Glutamatergic neuron (in vitro differentiated cells): Measurements from ENCODE around the gene IRAK1. TPM values are rescaled to one million over a fixed set of nuclear protein-coding genes. Genes with fewer than 3 reads are reported as not detected.

Experiments used
- DNase-seq: peaks from one replicate; pipeline ENCODE4 v3.0.0; 2022
- H3K27ac Mint-ChIP-seq: one replicate; pipeline ENCODE4 v1.8.0; 2020; ENCODE audit warnings: mild to moderate bottlenecking, mixed read lengths, inconsistent platforms; ENCODE audit not compliant: unreplicated experiment
- H3K27me3 Mint-ChIP-seq: one replicate; pipeline ENCODE4 v1.8.0; 2020; ENCODE audit warnings: mild to moderate bottlenecking, moderate library complexity, mixed read lengths, inconsistent platforms; ENCODE audit not compliant: unreplicated experiment
- H3K36me3 Mint-ChIP-seq: one replicate; pipeline ENCODE4 v1.8.0; 2020; ENCODE audit warnings: mild to moderate bottlenecking, mixed read lengths, inconsistent platforms; ENCODE audit not compliant: unreplicated experiment
- H3K4me1 Mint-ChIP-seq: one replicate; pipeline ENCODE4 v1.8.0; 2020; ENCODE audit warnings: mild to moderate bottlenecking, low read depth, mixed read lengths, inconsistent platforms; ENCODE audit not compliant: unreplicated experiment
- H3K4me3 Mint-ChIP-seq: one replicate; pipeline ENCODE4 v1.8.0; 2020; ENCODE audit warnings: mild to moderate bottlenecking, mixed read lengths, inconsistent platforms; ENCODE audit not compliant: unreplicated experiment
- H3K9me3 Mint-ChIP-seq: one replicate; pipeline ENCODE4 v1.8.0; 2020; ENCODE audit warnings: mild to moderate bottlenecking, moderate library complexity, mixed read lengths, inconsistent platforms; ENCODE audit not compliant: unreplicated experiment
- total RNA-seq: library from RNA; stranded (reverse); fragmentation: NEBNext Ultra II Directional; extraction: Animal tissue kit (Norgen Biotek cat#: 25700); gene quantifications from one replicate; pipeline ENCODE4 v1.2.1, GENCODE V29; 2021; ENCODE audit not compliant: unreplicated experiment
- TF ChIP-seq, protein P1 (sequence below): fragments of 200-600 bp; sonication (generic); IDR thresholded peaks from one replicate; pipeline ENCODE4 v1.5.0; 2021; ENCODE audit not compliant: partially characterized antibody, unreplicated experiment

IRAK1 gene
- total RNA-seq, 1 donor from 2014 or later: 60.3 TPM

DNA sequence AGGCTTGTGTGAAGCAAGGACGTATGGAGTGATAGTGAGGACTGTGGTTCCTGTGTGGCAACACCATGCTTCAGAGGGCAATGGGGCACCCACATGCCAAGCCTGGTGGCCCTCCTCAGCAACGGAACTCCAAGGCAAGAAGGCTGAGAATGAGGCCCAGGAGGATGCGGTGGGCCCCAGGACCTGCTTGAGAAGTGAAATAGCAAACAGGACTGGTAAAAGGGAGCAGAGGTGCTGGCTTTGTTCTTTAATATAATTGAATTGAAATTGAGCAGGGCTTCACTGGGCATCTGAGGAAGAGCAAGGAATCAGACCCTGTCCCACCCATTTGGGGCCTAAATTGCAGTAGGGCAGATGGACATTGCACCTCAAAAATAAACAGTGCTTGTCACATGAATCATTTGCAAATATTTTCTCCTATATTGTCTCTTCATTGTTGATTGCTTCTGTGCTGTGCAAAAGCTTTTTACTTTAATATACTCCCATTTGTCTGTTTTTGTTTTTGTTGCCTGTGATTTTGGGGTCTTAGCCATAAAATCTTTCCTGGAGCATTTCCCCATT, 44.9 kb downstream of the IRAK1 start:
- Mint-ChIP-seq H3K9me3 (peaks cover 7% of the 10 kb centered on the region), H3K4me3 (no peak overlapping the region), H3K27me3 (peaks cover 7% of the 10 kb centered on the region), H3K36me3 (no peaks in the 10 kb centered on the region), H3K27ac (peak overlapping the region; percentile 55), H3K4me1 (peaks cover 1% of the 10 kb centered on the region)
- no peak for DNase-seq
- TF ChIP-seq, protein P1, sequence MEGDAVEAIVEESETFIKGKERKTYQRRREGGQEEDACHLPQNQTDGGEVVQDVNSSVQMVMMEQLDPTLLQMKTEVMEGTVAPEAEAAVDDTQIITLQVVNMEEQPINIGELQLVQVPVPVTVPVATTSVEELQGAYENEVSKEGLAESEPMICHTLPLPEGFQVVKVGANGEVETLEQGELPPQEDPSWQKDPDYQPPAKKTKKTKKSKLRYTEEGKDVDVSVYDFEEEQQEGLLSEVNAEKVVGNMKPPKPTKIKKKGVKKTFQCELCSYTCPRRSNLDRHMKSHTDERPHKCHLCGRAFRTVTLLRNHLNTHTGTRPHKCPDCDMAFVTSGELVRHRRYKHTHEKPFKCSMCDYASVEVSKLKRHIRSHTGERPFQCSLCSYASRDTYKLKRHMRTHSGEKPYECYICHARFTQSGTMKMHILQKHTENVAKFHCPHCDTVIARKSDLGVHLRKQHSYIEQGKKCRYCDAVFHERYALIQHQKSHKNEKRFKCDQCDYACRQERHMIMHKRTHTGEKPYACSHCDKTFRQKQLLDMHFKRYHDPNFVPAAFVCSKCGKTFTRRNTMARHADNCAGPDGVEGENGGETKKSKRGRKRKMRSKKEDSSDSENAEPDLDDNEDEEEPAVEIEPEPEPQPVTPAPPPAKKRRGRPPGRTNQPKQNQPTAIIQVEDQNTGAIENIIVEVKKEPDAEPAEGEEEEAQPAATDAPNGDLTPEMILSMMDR: no peak

DNA sequence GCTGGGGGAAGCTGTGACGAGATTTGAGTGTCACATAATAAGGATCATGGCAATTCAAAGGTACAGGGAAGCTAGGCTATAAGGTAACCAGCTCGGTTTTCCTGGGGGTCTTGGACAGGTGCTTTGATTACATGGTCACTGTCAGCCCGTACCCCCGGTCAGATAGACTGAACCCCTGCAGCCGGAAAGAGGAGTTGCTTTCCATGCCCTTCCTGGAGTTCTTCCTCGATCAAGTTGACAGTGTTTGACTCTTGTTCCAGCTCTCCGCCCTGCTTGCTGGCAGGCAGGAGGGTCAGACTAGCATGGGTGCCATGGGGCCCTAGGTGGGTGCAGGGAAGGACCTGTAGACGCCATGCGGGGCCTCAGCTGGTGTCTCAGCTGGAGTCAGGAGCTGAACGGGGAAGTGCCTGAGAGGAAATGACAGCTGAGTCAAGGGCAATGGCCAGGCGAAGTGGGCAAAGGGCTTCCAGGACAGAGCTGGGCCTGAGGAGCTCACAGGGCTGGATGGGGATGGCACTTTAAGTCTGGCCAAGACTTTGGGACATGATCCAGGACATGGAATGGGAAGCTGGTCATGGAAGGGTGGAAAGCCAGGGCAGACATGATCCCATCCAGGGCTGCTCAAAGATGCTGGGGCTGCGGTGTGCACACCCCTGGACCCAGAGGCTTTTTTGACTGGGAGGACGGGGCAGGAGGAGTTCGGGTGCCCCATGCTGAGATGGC, 45.5 kb downstream of the IRAK1 start:
- Mint-ChIP-seq H3K4me1 (peaks cover 1% of the 10 kb centered on the region), H3K27ac (peak overlapping the region; percentile 99), H3K27me3 (peaks cover 7% of the 10 kb centered on the region), H3K4me3 (peak overlapping the region; percentile 52), H3K36me3 (no peaks in the 10 kb centered on the region), H3K9me3 (peaks cover 7% of the 10 kb centered on the region)
- TF ChIP-seq, protein P1: no peak
- no peak for DNase-seq

DNA sequence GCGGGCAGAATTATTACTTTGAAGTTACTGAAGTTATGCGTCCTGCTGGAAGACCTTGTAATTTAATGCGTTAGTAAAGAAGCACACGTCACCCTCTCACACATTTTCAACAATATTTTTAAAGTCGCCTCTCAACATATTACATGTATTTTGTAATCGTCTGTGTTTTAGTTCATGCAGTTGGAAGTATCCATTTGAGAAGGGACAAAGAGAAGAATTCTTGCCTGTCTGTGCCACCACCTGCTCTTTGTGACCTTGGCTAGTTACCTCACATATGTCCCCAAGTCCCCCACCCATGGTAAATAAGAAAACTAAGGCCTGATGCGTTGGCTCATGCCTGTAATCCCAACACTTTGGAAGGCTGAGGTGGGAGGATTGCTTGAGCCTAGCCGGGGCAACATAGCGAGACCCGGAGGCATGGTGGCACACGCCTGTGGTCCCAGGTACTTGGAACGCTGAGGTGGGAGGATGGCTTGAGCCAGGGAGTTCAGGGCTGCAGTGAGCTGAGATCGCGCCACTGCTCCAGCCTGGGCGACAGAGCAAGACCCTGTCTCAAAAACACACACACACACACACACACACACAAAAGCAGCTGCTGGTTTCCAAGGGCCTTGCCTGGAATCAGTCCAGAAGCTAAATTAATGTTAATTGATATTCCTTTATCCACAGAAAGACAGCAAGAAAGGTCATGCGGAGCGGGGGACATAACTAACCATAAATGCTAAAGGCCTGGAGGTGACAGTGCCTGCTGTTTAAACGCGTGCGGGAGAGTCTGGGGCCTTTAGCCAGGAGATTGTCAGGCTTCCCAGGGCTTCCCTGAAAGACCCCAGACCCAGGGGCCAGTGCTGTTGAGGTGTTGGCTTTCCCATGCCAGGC, 46.3 kb downstream of the IRAK1 start:
- H3K27ac Mint-ChIP-seq: peak overlapping the region; percentile 99
- peaks cover 7% of the 10 kb centered on the region for H3K27me3 Mint-ChIP-seq
- TF ChIP-seq, protein P1: no peak
- H3K4me3 Mint-ChIP-seq: peak overlapping the region; percentile 88
- H3K4me1 Mint-ChIP-seq: peaks cover 1% of the 10 kb centered on the region
- peaks cover 7% of the 10 kb centered on the region for H3K9me3 Mint-ChIP-seq
- H3K36me3 Mint-ChIP-seq: no peaks in the 10 kb centered on the region
- DNase-seq: no peak

DNA sequence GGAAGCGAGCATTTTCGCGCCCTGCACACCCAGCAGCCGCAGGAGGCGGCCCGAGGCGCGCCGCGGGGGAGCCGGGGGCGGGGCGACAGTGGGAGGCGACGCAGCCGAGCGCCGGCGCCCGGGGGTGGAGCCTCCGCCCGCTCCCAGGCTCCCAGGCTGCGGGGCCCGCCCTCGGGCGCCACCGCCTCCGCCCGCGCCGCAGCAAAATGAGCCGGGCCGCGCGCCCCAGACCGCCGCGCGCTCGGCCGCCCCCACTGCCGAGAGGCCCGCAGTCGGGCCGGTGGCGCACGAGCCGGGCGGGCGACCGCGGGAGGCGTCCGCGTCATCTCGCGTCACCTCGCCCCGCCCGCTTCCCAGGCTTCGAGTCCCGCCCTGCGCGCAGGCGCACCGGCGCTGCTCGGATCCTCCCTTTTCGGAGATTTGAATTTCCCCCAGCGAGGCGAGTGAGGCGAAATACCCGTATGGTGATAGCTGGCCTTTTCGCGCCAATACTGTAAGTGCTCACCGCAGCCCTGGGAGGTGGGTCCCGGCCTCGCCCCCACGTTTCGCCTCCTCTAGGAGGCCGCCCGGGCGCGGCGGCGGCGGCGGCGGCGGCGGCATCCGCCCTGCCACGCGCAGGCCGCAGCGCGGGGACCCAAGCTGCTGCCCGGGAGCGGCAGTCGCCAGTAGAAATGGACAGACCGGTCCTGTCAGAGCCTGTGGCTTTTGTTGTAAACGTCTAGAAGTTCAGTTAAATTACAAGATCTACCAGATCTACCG, 47.2 kb downstream of the IRAK1 start, which contains the start of gene TMEM187:
Gene TMEM187 (plus strand): TSS at position 387 of the 759 bp plus-strand sequence. CDS start 9,309 bp downstream, outside the sequence.
- H3K9me3 Mint-ChIP-seq: peaks cover 7% of the 10 kb centered on the region
- peaks cover 7% of the 10 kb centered on the region for H3K27me3 Mint-ChIP-seq
- no peaks in the 10 kb centered on the region for H3K36me3 Mint-ChIP-seq
- H3K27ac Mint-ChIP-seq: peak within 1 kb of the TSS; percentile 100
- H3K4me1 Mint-ChIP-seq: peaks cover 7% of the 10 kb centered on the region
- peak; percentile 87 for DNase-seq
- TF ChIP-seq, protein P1: no peak
- H3K4me3 Mint-ChIP-seq: peak within 1 kb of the TSS; percentile 100
